ENCODE results near the gene DHPS. TPM values are rescaled to one million over a fixed set of nuclear protein-coding genes. Genes with fewer than 3 reads are reported as not detected.
"Not testable (repeated sequence)": the region's sequence is repeated elsewhere in the genome, so short reads cannot be mapped to it uniquely, and the experiment has no call there.

The DHPS gene
- total RNA-seq = 64.8 and 113 TPM in 2 replicates
- polyA plus RNA-seq = 80.0 and 99.5 TPM in 2 replicates

GRCh38 chr19:12681074-12681987 lies at the start of gene DHPS:
DHPS (minus strand) TSS chr19:12681880; CDS start chr19:12681766, 114 bp downstream.
- TF ChIP-seq, protein P1, sequence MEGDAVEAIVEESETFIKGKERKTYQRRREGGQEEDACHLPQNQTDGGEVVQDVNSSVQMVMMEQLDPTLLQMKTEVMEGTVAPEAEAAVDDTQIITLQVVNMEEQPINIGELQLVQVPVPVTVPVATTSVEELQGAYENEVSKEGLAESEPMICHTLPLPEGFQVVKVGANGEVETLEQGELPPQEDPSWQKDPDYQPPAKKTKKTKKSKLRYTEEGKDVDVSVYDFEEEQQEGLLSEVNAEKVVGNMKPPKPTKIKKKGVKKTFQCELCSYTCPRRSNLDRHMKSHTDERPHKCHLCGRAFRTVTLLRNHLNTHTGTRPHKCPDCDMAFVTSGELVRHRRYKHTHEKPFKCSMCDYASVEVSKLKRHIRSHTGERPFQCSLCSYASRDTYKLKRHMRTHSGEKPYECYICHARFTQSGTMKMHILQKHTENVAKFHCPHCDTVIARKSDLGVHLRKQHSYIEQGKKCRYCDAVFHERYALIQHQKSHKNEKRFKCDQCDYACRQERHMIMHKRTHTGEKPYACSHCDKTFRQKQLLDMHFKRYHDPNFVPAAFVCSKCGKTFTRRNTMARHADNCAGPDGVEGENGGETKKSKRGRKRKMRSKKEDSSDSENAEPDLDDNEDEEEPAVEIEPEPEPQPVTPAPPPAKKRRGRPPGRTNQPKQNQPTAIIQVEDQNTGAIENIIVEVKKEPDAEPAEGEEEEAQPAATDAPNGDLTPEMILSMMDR (IDR thresholded peaks at IDR 0.05; ENCODE audit: low read depth, low read length) = no peak
- Histone ChIP-seq H3K27ac (peak within 1 kb of the TSS; percentile 99), H3K9me3 (ENCODE audit: low read depth) (no peaks in the 10 kb centered on the region), H3K4me1 (ENCODE audit: low read depth) (no peaks in the 10 kb centered on the region), H3K36me3 (peaks cover 20% of the 10 kb centered on the region), H3K4me3 (peak within 1 kb of the TSS; percentile 97), H3K27me3 (no peaks in the 10 kb centered on the region)
- peak; percentile 97 to 99 for DNase-seq (ENCODE audit: low read depth in 1 of 2, low spot score in 1 of 2)

DNA sequence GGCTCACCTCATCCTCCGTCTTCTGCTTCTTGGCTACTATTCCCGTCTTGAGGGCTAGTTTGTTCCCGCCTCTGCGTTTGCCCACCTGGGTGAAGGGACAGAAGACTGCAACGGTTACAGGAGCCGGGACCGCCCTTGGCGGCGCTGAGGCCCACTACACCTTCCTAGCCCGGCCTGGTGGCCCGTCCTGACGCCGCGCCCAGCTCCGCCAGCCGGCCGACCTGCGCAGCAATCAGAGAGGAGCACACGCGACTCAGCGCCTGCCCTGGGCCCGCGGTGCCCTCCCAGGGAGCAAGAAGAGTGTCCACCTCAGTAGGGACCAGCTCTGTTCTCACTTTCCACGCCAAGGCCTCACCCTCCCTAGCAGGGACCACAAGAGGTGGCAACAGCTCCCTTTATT lies 49.7 kb upstream of the DHPS start:
- Histone ChIP-seq H3K36me3 (peaks cover 9% of the 10 kb centered on the region), H3K27ac (no peak overlapping the region), H3K27me3 (no peaks in the 10 kb centered on the region), H3K4me1 (ENCODE audit: low read depth) (peaks cover 6% of the 10 kb centered on the region), H3K9me3 (ENCODE audit: low read depth) (no peaks in the 10 kb centered on the region), H3K4me3 (no peak overlapping the region)
- TF ChIP-seq, protein P1 (IDR thresholded peaks at IDR 0.05; ENCODE audit: low read depth, low read length) = no peak
- no peak for DNase-seq (ENCODE audit: low read depth in 1 of 2, low spot score in 1 of 2)

- H3K36me3 ChIP-seq = peaks cover 9% of the 10 kb centered on the region
- H3K27ac ChIP-seq = no peak overlapping the region
- no peaks in the 10 kb centered on the region for H3K9me3 ChIP-seq (ENCODE audit: low read depth)
- peaks cover 6% of the 10 kb centered on the region for H3K4me1 ChIP-seq (ENCODE audit: low read depth)
- DNase-seq (ENCODE audit: low read depth in 1 of 2, low spot score in 1 of 2) = no peak
- TF ChIP-seq, protein P1 (IDR thresholded peaks at IDR 0.05; ENCODE audit: low read depth, low read length) = no peak
- H3K27me3 ChIP-seq = no peaks in the 10 kb centered on the region
- H3K4me3 ChIP-seq = no peak overlapping the region
Observed at GRCh38 chr19:12730064-12730463, 48.4 kb upstream of the DHPS start.

DNA sequence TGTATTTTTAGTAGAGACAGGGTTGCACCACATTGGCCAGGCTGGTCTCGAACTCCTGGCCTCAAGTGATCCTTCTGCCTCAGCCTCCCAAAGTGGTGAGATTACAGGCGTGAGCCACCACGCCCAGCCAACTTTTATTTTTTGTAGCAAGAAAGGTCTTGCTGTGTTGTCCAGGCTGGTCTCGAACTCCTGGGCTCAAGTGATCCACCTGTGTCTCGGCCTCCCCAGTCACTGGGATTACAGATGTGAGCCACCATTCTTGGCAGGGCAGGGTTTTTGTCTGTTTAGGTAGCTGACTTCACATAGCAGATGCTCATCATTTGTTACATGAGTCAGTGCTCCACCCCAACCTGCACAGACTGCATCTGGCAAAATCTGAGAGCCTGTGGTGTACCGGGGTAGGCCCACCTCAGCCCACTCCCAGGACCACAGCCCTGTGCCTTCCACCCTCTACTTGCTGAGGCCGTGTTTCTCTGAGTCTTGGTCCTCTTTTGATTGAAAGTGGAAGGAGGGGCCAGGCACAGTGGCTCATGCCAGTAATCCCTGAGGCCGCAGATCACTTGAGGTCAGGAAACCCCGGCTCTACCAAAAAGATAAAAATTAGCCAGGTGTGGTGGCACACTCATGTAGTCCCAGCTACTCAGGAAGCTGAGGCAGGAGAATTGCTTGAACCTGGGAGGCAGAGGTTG lies 46.2 kb upstream of the DHPS start:
- no peak for DNase-seq (ENCODE audit: low read depth in 1 of 2, low spot score in 1 of 2)
- H3K9me3 ChIP-seq (ENCODE audit: low read depth) = no peaks in the 10 kb centered on the region
- no peak overlapping the region for H3K4me3 ChIP-seq
- H3K36me3 ChIP-seq = peaks cover 9% of the 10 kb centered on the region
- TF ChIP-seq, protein P1 (IDR thresholded peaks at IDR 0.05; ENCODE audit: low read depth, low read length) = no peak
- H3K27ac ChIP-seq = no peak overlapping the region
- no peaks in the 10 kb centered on the region for H3K27me3 ChIP-seq
- peaks cover under 1% of the 10 kb centered on the region for H3K4me1 ChIP-seq (ENCODE audit: low read depth)

DNA sequence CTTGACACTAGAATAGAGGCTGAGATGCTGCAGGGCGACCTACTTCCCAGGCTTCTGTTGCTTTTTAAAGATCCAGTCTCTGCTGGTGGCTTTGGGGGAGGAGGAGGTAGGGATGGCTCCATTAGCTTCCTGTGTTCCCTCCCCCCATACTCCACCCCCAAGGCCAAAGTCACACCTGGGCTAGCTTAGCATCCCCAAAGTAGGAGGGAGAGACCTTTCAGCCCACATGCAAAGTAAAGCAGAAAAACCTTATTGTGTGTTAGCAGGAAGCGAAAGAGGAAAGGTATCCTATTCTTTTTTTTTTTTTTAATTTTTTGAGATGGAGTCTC lies 45.3 kb upstream of the DHPS start:
- Histone ChIP-seq H3K4me3 (no peak overlapping the region), H3K27ac (no peak overlapping the region), H3K36me3 (peaks cover 9% of the 10 kb centered on the region), H3K4me1 (ENCODE audit: low read depth) (no peaks in the 10 kb centered on the region), H3K27me3 (no peaks in the 10 kb centered on the region), H3K9me3 (ENCODE audit: low read depth) (no peaks in the 10 kb centered on the region)
- no peak for DNase-seq (ENCODE audit: low read depth in 1 of 2, low spot score in 1 of 2)
- TF ChIP-seq, protein P1 (IDR thresholded peaks at IDR 0.05; ENCODE audit: low read depth, low read length) = no peak

DNA sequence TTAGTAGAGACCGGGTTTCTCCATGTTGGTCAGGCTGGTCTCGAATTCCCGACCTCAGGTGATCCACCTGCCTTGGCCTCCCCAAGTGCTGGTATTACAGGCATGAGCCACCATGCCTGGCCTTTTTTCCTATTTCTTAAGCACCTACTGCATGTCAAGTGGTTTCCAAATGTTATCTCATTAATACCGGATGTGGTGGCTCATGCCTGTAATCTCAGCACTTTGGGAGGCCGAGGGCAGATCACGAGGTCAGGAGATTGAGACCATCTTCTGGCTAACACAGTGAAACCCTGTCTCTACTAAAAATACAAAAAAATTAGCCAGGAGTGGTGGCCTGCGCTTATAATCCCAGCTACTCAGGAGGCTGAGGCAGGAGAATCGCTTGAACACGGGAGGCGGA lies 43.9 kb upstream of the DHPS start:
- H3K27ac ChIP-seq, H3K27me3 ChIP-seq: not testable (repeated sequence)

More for the DNA sequence above, 43.9 kb upstream of the DHPS start:
- DNase-seq (ENCODE audit: low read depth in 1 of 2, low spot score in 1 of 2); H3K9me3 ChIP-seq (ENCODE audit: low read depth); H3K4me3 ChIP-seq; H3K36me3 ChIP-seq; H3K4me1 ChIP-seq (ENCODE audit: low read depth): not testable (repeated sequence)

All from cardiac muscle cell (in vitro differentiated cells and primary cell).